ENCODE data around the gene CFAP210. TPM values are rescaled to one million over a fixed set of nuclear protein-coding genes. Genes with fewer than 3 reads are reported as not detected.

The CFAP210 gene
- total RNA-seq, 4 donors from 2014 or later = not detected

DNA sequence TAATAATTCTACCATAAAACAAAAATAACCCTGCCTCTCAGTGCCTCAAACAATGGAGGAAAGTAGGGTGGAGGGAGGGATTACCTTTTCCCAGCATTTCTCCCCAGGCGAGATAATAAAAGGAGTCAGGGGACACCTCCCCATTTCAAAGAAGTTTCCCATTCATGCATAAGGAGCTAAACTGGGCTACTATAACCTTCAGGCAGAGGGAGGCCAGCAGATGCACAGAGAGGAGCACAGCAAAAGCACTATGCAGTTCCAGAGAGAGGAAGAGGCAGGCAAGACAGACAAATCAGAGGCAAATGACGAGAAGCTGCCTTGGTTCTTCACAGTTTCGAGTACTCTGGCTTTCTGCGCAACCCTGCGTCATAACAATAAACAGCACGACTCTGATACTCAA is 17.4 kb downstream of the CFAP210 start:
- Histone ChIP-seq H3K27ac (no peak overlapping the region), H3K36me3 (no peaks in the 10 kb centered on the region), H3K4me3 (no peak overlapping the region), H3K27me3 (no peaks in the 10 kb centered on the region), H3K9me3 (no peaks in the 10 kb centered on the region), H3K4me1 (no peaks in the 10 kb centered on the region)
- TF ChIP-seq POLR2A (IDR thresholded peaks at IDR 0.05) = no peak
- TF ChIP-seq, protein P1, sequence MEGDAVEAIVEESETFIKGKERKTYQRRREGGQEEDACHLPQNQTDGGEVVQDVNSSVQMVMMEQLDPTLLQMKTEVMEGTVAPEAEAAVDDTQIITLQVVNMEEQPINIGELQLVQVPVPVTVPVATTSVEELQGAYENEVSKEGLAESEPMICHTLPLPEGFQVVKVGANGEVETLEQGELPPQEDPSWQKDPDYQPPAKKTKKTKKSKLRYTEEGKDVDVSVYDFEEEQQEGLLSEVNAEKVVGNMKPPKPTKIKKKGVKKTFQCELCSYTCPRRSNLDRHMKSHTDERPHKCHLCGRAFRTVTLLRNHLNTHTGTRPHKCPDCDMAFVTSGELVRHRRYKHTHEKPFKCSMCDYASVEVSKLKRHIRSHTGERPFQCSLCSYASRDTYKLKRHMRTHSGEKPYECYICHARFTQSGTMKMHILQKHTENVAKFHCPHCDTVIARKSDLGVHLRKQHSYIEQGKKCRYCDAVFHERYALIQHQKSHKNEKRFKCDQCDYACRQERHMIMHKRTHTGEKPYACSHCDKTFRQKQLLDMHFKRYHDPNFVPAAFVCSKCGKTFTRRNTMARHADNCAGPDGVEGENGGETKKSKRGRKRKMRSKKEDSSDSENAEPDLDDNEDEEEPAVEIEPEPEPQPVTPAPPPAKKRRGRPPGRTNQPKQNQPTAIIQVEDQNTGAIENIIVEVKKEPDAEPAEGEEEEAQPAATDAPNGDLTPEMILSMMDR (IDR thresholded peaks at IDR 0.05) = no peak
- no peak for DNase-seq

DNA sequence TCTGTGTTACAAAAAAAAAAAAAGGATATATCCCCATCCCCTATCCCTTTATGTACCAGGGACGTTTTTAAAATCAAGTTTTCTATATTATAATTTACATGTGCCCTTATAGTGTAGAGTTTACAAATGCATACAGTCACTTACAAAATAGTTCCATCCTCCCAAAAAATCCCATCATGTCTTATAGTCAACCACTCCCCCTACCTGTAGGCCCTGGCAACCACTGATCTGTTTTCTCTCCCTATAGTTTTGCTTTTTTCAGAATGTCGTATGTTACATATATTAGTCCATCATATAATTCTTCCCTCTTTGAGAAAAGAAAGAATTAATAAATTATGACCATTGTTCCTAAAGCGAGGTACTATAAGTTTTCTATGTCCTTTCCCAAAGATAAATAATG is 17.8 kb downstream of the CFAP210 start:
- no peak for DNase-seq
- H3K4me1 ChIP-seq = no peaks in the 10 kb centered on the region
- TF ChIP-seq, protein P1 (IDR thresholded peaks at IDR 0.05) = no peak
- no peak overlapping the region for H3K4me3 ChIP-seq
- H3K9me3 ChIP-seq = no peaks in the 10 kb centered on the region
- H3K36me3 ChIP-seq = no peaks in the 10 kb centered on the region
- no peak overlapping the region for H3K27ac ChIP-seq
- H3K27me3 ChIP-seq = no peaks in the 10 kb centered on the region

DNA sequence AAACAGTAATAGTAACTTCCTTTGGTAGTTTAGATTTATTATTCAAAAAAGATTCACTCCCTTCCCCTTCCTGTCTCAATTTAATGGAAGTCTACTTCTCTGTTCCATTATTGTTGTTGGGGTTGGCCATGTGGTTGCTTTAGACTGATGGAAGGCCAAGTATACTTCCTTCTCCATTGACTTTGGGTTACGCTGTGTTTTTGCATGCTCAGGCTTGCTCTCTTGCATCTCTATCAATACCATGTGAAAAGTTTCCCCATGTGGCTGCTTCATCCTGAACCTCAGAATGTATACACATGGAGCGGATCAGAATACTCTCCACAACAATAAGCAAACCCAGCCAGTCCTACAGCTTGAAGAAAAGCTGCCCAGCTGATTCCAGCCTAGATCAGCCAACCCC is 20.3 kb downstream of the CFAP210 start:
- Histone ChIP-seq H3K9me3 (no peaks in the 10 kb centered on the region), H3K36me3 (no peaks in the 10 kb centered on the region), H3K27me3 (no peaks in the 10 kb centered on the region), H3K4me3 (no peak overlapping the region), H3K27ac (no peak overlapping the region), H3K4me1 (no peaks in the 10 kb centered on the region)
- TF ChIP-seq, protein P1 (IDR thresholded peaks at IDR 0.05) = no peak
- TF ChIP-seq POLR2A (IDR thresholded peaks at IDR 0.05) = no peak
- DNase-seq = no peak

DNA sequence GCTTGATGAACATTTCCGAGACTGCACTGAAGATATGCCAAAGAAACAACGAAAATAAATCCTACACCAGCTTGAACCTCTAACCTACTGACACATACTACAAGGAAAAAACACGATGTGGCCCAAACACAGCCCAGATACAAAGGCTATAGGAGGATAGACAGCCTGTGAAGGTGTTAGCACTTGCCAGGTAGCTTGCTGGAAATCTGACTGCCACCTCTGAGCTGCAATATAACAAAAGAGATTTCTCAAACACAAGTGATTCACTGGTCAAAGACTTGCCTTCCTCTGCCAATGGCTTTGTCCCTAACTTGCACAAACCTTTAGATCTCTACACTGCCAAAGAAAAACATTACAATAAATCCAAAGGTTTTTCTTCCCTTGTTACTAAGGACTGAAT is 21.1 kb downstream of the CFAP210 start:
- H3K27ac ChIP-seq = no peak overlapping the region
- H3K4me3 ChIP-seq = no peak overlapping the region
- H3K4me1 ChIP-seq = no peaks in the 10 kb centered on the region
- TF ChIP-seq, protein P1 (IDR thresholded peaks at IDR 0.05) = no peak
- TF ChIP-seq POLR2A (IDR thresholded peaks at IDR 0.05) = no peak
- no peak for DNase-seq
- H3K27me3 ChIP-seq = no peaks in the 10 kb centered on the region
- H3K36me3 ChIP-seq = no peaks in the 10 kb centered on the region
- H3K9me3 ChIP-seq = no peaks in the 10 kb centered on the region

DNA sequence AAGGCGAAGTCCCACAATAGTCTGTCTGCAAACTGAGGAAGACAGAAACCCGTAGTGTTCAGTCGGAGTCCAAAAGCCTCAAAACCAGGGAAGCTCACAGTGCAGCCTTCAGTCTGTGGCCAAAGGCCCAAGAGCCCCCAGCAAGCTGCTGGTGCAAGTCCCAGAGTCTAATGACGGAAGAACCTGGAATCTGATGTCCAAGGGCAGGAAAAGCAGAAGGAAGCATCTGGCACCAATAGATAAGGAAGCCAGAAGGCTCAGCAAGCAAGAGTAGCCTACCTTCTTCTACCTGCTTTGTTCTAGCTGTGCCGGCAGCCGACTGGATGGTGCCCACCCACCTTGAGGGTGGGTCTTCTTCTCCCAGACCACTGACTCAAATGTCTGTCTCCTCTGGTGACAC is 21.8 kb downstream of the CFAP210 start:
- DNase-seq = no peak
- H3K36me3 ChIP-seq = no peaks in the 10 kb centered on the region
- H3K4me3 ChIP-seq = no peak overlapping the region
- TF ChIP-seq, protein P1 (IDR thresholded peaks at IDR 0.05) = no peak
- no peak for TF ChIP-seq POLR2A (IDR thresholded peaks at IDR 0.05)
- H3K9me3 ChIP-seq = no peaks in the 10 kb centered on the region
- H3K4me1 ChIP-seq = no peaks in the 10 kb centered on the region
- no peaks in the 10 kb centered on the region for H3K27me3 ChIP-seq
- no peak overlapping the region for H3K27ac ChIP-seq

DNA sequence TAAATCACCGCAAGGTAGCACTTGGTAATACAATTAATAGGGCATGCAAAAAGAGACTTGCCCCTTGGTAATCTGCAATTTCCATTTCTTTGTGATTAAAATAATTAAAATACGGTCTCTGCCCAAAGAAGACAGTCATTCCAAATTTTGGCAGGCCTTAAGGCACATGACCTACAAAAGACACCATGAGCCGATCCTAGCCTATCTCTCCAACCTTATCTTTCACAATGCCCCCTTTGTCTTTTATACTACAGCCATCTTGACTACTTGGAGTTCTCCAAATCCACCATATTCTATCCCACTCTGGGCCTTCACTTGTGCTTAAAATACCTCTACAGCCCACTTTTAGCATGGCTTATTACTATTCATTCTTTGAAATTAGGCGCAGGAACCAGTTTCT is 23.3 kb downstream of the CFAP210 start:
- Histone ChIP-seq H3K36me3 (no peaks in the 10 kb centered on the region), H3K27ac (no peak overlapping the region), H3K9me3 (no peaks in the 10 kb centered on the region), H3K4me1 (no peaks in the 10 kb centered on the region), H3K27me3 (no peaks in the 10 kb centered on the region), H3K4me3 (no peak overlapping the region)
- no peak for TF ChIP-seq POLR2A (IDR thresholded peaks at IDR 0.05)
- TF ChIP-seq, protein P1 (IDR thresholded peaks at IDR 0.05) = no peak
- DNase-seq = no peak
